ENCODE measurements around the gene DIP2B. TPM values are rescaled to one million over a fixed set of nuclear protein-coding genes. Genes with fewer than 3 reads are reported as not detected.

The DIP2B gene
- total RNA-seq, 1 experiment from 2014 or later, result 26.1 TPM

- ChIA-PET POLR2A (no interaction called here), CTCF (no interaction called here)
- no peaks in the 10 kb centered on the region for H3K36me3 Mint-ChIP-seq
- DNase-seq (ENCODE audit: low spot score) (no peak), ATAC-seq (peak; percentile 83)
- peaks cover 13% of the 10 kb centered on the region for H3K4me1 Mint-ChIP-seq
- no peak overlapping the region for H3K4me3 Mint-ChIP-seq
- no peak overlapping the region for H3K27ac Mint-ChIP-seq
- no peaks in the 10 kb centered on the region for H3K27me3 Mint-ChIP-seq (ENCODE audit: low read depth)
- no peaks in the 10 kb centered on the region for H3K9me3 Mint-ChIP-seq
- peak; percentile 67; the same call in 1 of the 2 replicates for TF ChIP-seq MAX (CRISPR knock-in tag; IDR thresholded peaks at IDR 0.05)
- no peak for TF ChIP-seq SMAD4 (CRISPR knock-in tag; IDR thresholded peaks at IDR 0.05)
- TF ChIP-seq TEAD1 (CRISPR knock-in tag; IDR thresholded peaks at IDR 0.05), result peak; percentile 66; the same call in 1 of the 2 replicates
- 0 out of 2 replicates have a peak, but pooled peaks have one; percentile 32 for TF ChIP-seq SP1 (CRISPR knock-in tag; conservative IDR thresholded peaks at IDR 0.05)
- TF ChIP-seq TEAD4 (CRISPR knock-in tag; IDR thresholded peaks at IDR 0.05), result 0 out of 2 replicates have a peak, but pooled peaks have one; percentile 37
Measured at GRCh38 chr12:50614167-50614759, 109.5 kb downstream of the DIP2B start.

DNA sequence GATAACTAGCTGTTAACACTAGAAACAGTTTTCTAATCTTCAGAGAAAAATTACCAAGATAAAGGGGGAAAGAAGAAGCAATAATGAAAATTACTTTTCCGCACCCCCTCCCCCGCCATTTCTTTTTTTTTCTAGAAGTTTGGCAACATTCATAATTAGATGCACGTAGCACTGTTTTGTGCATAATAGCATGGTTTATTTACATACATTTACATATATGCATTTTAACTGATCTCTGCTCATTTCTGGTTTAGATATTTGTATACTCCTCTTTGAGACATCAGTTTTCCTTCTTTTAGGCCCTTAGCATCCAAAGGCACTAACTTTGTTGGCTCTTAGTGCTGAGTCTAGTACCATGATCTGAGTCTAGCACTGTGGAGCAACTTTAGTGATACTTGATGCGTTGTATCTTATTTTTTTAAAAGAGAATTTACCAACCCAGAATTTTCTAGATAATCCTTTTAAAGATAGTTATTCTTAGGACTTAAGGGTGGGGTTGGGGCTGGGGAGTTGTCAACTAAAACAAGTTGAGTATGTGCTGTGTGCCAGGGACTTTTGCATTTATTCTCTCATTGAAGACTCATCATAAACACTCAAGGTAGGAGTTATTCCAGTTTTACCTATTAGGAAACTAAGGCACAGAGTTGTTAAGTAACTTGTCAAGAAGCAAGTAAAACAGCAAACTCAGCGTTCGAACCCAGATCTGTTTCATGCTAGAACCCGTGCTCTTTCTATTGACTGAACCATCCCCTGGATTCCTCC, 110.5 kb downstream of the DIP2B start:
- peak overlapping the region; percentile 78; the same call in 1 of the 2 replicates for H3K27ac Mint-ChIP-seq
- H3K4me3 Mint-ChIP-seq, result no peak overlapping the region
- no peaks in the 10 kb centered on the region for H3K36me3 Mint-ChIP-seq
- no peaks in the 10 kb centered on the region for H3K27me3 Mint-ChIP-seq (ENCODE audit: low read depth)
- CTCF ChIA-PET, result interaction anchor here (1.3 kb wide), 1 partner anchor 111 kb away, joined by 5 read pairs; the partner anchor contains the start of gene DIP2B
- no peaks in the 10 kb centered on the region for H3K9me3 Mint-ChIP-seq
- DNase-seq (ENCODE audit: low spot score) (no peak), ATAC-seq (no peak)
- POLR2A ChIA-PET, result no interaction called here
- TF ChIP-seq JUN (CRISPR knock-in tag; IDR thresholded peaks at IDR 0.05) (no peak), ETV6 (CRISPR knock-in tag; IDR thresholded peaks at IDR 0.05) (no peak), ELF4 (CRISPR knock-in tag; IDR thresholded peaks at IDR 0.05; ENCODE audit: low read depth) (no peak), TEAD4 (CRISPR knock-in tag; IDR thresholded peaks at IDR 0.05) (no peak), E2F5 (CRISPR knock-in tag; IDR thresholded peaks at IDR 0.05) (no peak), OVOL2 (CRISPR knock-in tag; IDR thresholded peaks at IDR 0.05; ENCODE audit: borderline replicate concordance) (no peak), GRHL2 (CRISPR knock-in tag; IDR thresholded peaks at IDR 0.05; ENCODE audit: insufficient replicate concordance, severe bottlenecking) (no peak), ATF6 (CRISPR knock-in tag; IDR thresholded peaks at IDR 0.05) (no peak), KAT7 (CRISPR knock-in tag; IDR thresholded peaks at IDR 0.05; ENCODE audit: borderline replicate concordance) (no peak)
- TF ChIP-seq, protein P1, sequence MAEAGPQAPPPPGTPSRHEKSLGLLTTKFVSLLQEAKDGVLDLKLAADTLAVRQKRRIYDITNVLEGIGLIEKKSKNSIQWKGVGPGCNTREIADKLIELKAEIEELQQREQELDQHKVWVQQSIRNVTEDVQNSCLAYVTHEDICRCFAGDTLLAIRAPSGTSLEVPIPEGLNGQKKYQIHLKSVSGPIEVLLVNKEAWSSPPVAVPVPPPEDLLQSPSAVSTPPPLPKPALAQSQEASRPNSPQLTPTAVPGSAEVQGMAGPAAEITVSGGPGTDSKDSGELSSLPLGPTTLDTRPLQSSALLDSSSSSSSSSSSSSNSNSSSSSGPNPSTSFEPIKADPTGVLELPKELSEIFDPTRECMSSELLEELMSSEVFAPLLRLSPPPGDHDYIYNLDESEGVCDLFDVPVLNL (CRISPR knock-in tag; IDR thresholded peaks at IDR 0.05; ENCODE audit: borderline replicate concordance, low read depth), result no peak
- TF ChIP-seq, protein P2, sequence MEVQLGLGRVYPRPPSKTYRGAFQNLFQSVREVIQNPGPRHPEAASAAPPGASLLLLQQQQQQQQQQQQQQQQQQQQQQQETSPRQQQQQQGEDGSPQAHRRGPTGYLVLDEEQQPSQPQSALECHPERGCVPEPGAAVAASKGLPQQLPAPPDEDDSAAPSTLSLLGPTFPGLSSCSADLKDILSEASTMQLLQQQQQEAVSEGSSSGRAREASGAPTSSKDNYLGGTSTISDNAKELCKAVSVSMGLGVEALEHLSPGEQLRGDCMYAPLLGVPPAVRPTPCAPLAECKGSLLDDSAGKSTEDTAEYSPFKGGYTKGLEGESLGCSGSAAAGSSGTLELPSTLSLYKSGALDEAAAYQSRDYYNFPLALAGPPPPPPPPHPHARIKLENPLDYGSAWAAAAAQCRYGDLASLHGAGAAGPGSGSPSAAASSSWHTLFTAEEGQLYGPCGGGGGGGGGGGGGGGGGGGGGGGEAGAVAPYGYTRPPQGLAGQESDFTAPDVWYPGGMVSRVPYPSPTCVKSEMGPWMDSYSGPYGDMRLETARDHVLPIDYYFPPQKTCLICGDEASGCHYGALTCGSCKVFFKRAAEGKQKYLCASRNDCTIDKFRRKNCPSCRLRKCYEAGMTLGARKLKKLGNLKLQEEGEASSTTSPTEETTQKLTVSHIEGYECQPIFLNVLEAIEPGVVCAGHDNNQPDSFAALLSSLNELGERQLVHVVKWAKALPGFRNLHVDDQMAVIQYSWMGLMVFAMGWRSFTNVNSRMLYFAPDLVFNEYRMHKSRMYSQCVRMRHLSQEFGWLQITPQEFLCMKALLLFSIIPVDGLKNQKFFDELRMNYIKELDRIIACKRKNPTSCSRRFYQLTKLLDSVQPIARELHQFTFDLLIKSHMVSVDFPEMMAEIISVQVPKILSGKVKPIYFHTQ (CRISPR knock-in tag; IDR thresholded peaks at IDR 0.05), result no peak
- TF ChIP-seq, protein P3, sequence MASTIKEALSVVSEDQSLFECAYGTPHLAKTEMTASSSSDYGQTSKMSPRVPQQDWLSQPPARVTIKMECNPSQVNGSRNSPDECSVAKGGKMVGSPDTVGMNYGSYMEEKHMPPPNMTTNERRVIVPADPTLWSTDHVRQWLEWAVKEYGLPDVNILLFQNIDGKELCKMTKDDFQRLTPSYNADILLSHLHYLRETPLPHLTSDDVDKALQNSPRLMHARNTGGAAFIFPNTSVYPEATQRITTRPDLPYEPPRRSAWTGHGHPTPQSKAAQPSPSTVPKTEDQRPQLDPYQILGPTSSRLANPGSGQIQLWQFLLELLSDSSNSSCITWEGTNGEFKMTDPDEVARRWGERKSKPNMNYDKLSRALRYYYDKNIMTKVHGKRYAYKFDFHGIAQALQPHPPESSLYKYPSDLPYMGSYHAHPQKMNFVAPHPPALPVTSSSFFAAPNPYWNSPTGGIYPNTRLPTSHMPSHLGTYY (CRISPR knock-in tag; IDR thresholded peaks at IDR 0.05), result no peak
- TF ChIP-seq, protein P4, sequence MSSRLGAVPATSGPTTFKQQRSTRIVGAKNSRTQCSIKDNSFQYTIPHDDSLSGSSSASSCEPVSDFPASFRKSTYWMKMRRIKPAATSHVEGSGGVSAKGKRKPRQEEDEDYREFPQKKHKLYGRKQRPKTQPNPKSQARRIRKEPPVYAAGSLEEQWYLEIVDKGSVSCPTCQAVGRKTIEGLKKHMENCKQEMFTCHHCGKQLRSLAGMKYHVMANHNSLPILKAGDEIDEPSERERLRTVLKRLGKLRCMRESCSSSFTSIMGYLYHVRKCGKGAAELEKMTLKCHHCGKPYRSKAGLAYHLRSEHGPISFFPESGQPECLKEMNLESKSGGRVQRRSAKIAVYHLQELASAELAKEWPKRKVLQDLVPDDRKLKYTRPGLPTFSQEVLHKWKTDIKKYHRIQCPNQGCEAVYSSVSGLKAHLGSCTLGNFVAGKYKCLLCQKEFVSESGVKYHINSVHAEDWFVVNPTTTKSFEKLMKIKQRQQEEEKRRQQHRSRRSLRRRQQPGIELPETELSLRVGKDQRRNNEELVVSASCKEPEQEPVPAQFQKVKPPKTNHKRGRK (CRISPR knock-in tag; IDR thresholded peaks at IDR 0.05; ENCODE audit: borderline replicate concordance), result no peak
- TF ChIP-seq, protein P5, sequence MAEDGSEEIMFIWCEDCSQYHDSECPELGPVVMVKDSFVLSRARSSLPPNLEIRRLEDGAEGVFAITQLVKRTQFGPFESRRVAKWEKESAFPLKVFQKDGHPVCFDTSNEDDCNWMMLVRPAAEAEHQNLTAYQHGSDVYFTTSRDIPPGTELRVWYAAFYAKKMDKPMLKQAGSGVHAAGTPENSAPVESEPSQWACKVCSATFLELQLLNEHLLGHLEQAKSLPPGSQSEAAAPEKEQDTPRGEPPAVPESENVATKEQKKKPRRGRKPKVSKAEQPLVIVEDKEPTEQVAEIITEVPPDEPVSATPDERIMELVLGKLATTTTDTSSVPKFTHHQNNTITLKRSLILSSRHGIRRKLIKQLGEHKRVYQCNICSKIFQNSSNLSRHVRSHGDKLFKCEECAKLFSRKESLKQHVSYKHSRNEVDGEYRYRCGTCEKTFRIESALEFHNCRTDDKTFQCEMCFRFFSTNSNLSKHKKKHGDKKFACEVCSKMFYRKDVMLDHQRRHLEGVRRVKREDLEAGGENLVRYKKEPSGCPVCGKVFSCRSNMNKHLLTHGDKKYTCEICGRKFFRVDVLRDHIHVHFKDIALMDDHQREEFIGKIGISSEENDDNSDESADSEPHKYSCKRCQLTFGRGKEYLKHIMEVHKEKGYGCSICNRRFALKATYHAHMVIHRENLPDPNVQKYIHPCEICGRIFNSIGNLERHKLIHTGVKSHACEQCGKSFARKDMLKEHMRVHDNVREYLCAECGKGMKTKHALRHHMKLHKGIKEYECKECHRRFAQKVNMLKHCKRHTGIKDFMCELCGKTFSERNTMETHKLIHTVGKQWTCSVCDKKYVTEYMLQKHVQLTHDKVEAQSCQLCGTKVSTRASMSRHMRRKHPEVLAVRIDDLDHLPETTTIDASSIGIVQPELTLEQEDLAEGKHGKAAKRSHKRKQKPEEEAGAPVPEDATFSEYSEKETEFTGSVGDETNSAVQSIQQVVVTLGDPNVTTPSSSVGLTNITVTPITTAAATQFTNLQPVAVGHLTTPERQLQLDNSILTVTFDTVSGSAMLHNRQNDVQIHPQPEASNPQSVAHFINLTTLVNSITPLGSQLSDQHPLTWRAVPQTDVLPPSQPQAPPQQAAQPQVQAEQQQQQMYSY (CRISPR knock-in tag; IDR thresholded peaks at IDR 0.05), result no peak
- peaks cover 20% of the 10 kb centered on the region for H3K4me1 Mint-ChIP-seq
